OCI-LY7 (cell line): ENCODE results near the gene DUSP22. TPM values are rescaled to one million over a fixed set of nuclear protein-coding genes. Genes with fewer than 3 reads are reported as not detected.

ENCODE experiments used
- BruUV-seq: library from RNA; stranded (reverse); fragments of 400-500 nt; replicated peaks from 2 replicates; lab custom pipeline; 2021; lab: Mats Ljungman, UMichigan
- CTCF ChIA-PET: fragments of 300-600 bp; sonication (Branson Sonifier 250); formaldehyde crosslinking; loops from one replicate; lab custom pipeline; 2022; ENCODE audit warnings: antibody characterized with exemption; ENCODE audit not compliant: unreplicated experiment; lab: Charles Lee
- POLR2A ChIA-PET: fragments of 300-600 bp; sonication (Branson Sonifier 250); formaldehyde crosslinking; loops from one replicate; lab custom pipeline; 2022; ENCODE audit warnings: antibody characterized with exemption; lab: Charles Lee
- DNase-seq: peaks from one replicate; pipeline ENCODE4 v3.0.0-alpha.2; 2015; ENCODE audit warnings: low spot score
- H2AFZ ChIP-seq: fragments of 200-600 bp; sonication (generic), shearing (Covaris generic); 2 replicates; pipeline ENCODE4 v1.6.1; 2014; ENCODE audit warnings: mild to moderate bottlenecking, antibody characterized with exemption, low read length, moderate library complexity
- H3K27ac ChIP-seq: fragments of 200-600 bp; sonication (generic); 2 replicates; pipeline ENCODE4 v1.5.1; 2014; ENCODE audit warnings: mixed run types, low read depth, mild to moderate bottlenecking, moderate library complexity, low read length, inconsistent platforms; ENCODE audit not compliant: poor library complexity, severe bottlenecking
- H3K36me3 ChIP-seq: fragments of 200-600 bp; sonication (generic); 2 replicates; pipeline ENCODE4 v1.6.1; 2014; ENCODE audit warnings: mild to moderate bottlenecking, antibody characterized with exemption, low read length, moderate library complexity, mixed read lengths; ENCODE audit not compliant: insufficient read depth
- H3K4me1 ChIP-seq: fragments of 200-600 bp; sonication (generic); 2 replicates; pipeline ENCODE4 v1.5.1; 2014; ENCODE audit warnings: mild to moderate bottlenecking, low read length; ENCODE audit not compliant: insufficient read depth, poor library complexity, severe bottlenecking
- H3K4me2 ChIP-seq: fragments of 200-600 bp; sonication (generic); 2 replicates; pipeline ENCODE4 v1.6.1; 2014; ENCODE audit warnings: mild to moderate bottlenecking, low read length
- H3K4me3 ChIP-seq: fragments of 200-600 bp; sonication (generic); 2 replicates; pipeline ENCODE4 v1.5.1; 2014; ENCODE audit warnings: mild to moderate bottlenecking, low read depth, low read length; ENCODE audit not compliant: poor library complexity, severe bottlenecking
- H3K79me2 ChIP-seq: fragments of 200-600 bp; sonication (generic); 2 replicates; pipeline ENCODE4 v1.6.1; 2016; ENCODE audit warnings: low read depth, mild to moderate bottlenecking, low read length, moderate library complexity, mixed read lengths; ENCODE audit not compliant: insufficient read depth
- H3K9me2 ChIP-seq: fragments of 200-600 bp; sonication (generic); 2 replicates; pipeline ENCODE4 v1.6.1; 2016; ENCODE audit warnings: mild to moderate bottlenecking, low read length, mixed read lengths; ENCODE audit not compliant: insufficient read depth
- H3K9me3 ChIP-seq: fragments of 200-600 bp; sonication (generic); 2 replicates; pipeline ENCODE4 v1.6.1; 2014; ENCODE audit warnings: mild to moderate bottlenecking, mixed run types, low read length, mixed read lengths
- H4K20me1 ChIP-seq: fragments of 200-600 bp; sonication (generic); 2 replicates; pipeline ENCODE4 v1.6.1; 2014; ENCODE audit warnings: mild to moderate bottlenecking, antibody characterized with exemption, low read length, moderate library complexity, mixed read lengths; ENCODE audit not compliant: insufficient read depth
- CTCF ChIP-seq: fragments of 200-600 bp; sonication (generic); conservative IDR thresholded peaks from 2 replicates; pipeline ENCODE4 v1.5.1; 2014; ENCODE audit warnings: mild to moderate bottlenecking, antibody characterized with exemption, low read length, moderate library complexity, mixed read lengths
- EZH2phosphoT487 ChIP-seq: fragments of 200-600 bp; sonication (generic); IDR thresholded peaks from 2 replicates; pipeline ENCODE4 v1.6.1; 2018; ENCODE audit warnings: low read depth, borderline replicate concordance, mild to moderate bottlenecking, mixed run types, antibody characterized with exemption, low read length, moderate library complexity, mixed read lengths
- intact Hi-C: fragments of 100-400 bp; cut with micrococcal nuclease; formaldehyde crosslinking; loops from one replicate; pipeline ENCODE4 v1.10.0; 2022; ENCODE audit not compliant: unreplicated experiment
- total RNA-seq, 2 experiments: library from RNA; depleted of rRNA in 1 of 2; stranded (reverse); fragments of >200 nt in 1 of 2; shearing (Covaris generic) in 1 of 2; gene quantifications; 2 replicates each; pipeline ENCODE4 v1.2.3, GENCODE V29; 2014 to 2022

The DUSP22 gene
- total RNA-seq, 2 experiments from 2014 or later: 149 to 171 TPM

GRCh38 chr6:353642-354614 is 61.6 kb downstream of the DUSP22 start:
- Histone ChIP-seq H3K36me3 (peaks cover 6% of the 10 kb centered on the region; the same call in 1 of the 2 replicates), H3K4me3 (no peak overlapping the region), H3K4me1 (peaks cover 99% of the 10 kb centered on the region), H3K27ac (peak overlapping the region; percentile 86), H4K20me1 (no peaks in the 10 kb centered on the region), H3K4me2 (peak overlapping the region; percentile 66), H3K9me3 (no peaks in the 10 kb centered on the region), H3K9me2 (no peaks in the 10 kb centered on the region), H2AFZ (no peak overlapping the region), H3K79me2 (no peaks in the 10 kb centered on the region)
- TF ChIP-seq EZH2phosphoT487 (no peak), CTCF (no peak)
- POLR2A ChIA-PET: interaction anchor here (0.6 to 8.4 kb wide), 10 partner anchors 8 to 133 kb away, joined by 3 to 77 read pairs (median 8); partner anchors contain the start of gene IRF4
- intact Hi-C loops: loop anchor here (5.0 kb wide), 1 partner anchor 38 kb away; the partner anchor contains the start of gene IRF4
- no peak for DNase-seq
- no TSS peak for BruUV-seq
- CTCF ChIA-PET: interaction anchor here (0.9 to 1.1 kb wide), 2 partner anchors 12 to 39 kb away, joined by 3 to 4 read pairs; no protein-coding TSS in a partner anchor

GRCh38 chr6:354631-355280 is 62.5 kb downstream of the DUSP22 start:
- H3K36me3 ChIP-seq: no peaks in the 10 kb centered on the region; the same call in 1 of the 2 replicates
- TF ChIP-seq EZH2phosphoT487 (no peak), CTCF (no peak)
- peak overlapping the region; percentile 4; the same call in 1 of the 2 replicates for H2AFZ ChIP-seq
- no peaks in the 10 kb centered on the region for H3K79me2 ChIP-seq
- BruUV-seq: no TSS peak
- H3K4me3 ChIP-seq: peak overlapping the region; percentile 5
- H3K27ac ChIP-seq: peak overlapping the region; percentile 86
- POLR2A ChIA-PET: interaction anchor here (0.6 to 8.4 kb wide), 20 partner anchors 8 to 165 kb away, joined by 3 to 77 read pairs (median 8); partner anchors contain the start of genes DUSP22 and IRF4
- H3K9me3 ChIP-seq: no peaks in the 10 kb centered on the region
- CTCF ChIA-PET: interaction anchor here (0.6 to 1.7 kb wide), 3 partner anchors 11 to 136 kb away, joined by 3 to 5 read pairs (median 3); no protein-coding TSS in a partner anchor
- DNase-seq: peak; percentile 63
- H4K20me1 ChIP-seq: no peaks in the 10 kb centered on the region
- H3K9me2 ChIP-seq: no peaks in the 10 kb centered on the region
- H3K4me1 ChIP-seq: peaks cover 99% of the 10 kb centered on the region
- H3K4me2 ChIP-seq: peak overlapping the region; percentile 66
- intact Hi-C loops: loop anchor here (5.0 kb wide), 1 partner anchor 38 kb away; the partner anchor contains the start of gene IRF4
